CMK (cell line): ENCODE results near the gene ACR.
A peak's percentile ranks its signal among the peaks of the same experiment; 100 is the strongest.

Source experiments
- DNase-seq: peaks from one replicate; pipeline ENCODE4 v3.0.0-alpha.2; 2010; ENCODE audit warnings: low read depth

ACR gene

DNA sequence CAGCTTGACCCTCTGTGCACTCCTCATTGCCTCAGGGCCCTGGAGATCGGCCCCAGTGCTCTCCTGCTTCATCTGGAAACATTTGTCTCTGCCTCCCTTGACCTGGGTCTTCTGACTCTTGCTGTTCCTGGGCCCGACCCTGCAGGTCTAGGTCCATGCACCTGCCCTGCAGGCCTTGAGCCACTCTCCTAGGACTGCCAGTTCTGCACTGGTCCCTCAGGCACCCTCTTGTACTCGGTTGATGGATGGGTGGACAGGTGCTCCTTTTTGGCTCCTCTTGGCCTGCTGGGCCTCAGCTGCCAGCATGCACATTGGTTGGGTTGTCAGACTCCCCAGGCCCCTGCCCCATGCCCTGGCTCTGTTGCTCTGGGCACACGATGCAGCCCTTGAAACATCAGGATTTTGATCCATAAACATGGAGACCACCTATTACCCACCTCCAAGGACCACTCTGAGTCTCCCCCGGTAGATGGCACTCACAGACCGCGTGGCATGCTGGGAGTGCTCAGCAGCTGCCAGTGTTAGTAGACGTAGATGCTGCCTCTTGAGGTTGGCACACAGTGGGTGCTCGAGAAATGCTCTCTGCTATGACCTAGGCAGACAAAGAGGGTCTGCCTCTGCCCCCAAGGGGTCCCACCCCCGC, 20.2 kb upstream of the ACR start:
- DNase-seq, result no peak

DNA sequence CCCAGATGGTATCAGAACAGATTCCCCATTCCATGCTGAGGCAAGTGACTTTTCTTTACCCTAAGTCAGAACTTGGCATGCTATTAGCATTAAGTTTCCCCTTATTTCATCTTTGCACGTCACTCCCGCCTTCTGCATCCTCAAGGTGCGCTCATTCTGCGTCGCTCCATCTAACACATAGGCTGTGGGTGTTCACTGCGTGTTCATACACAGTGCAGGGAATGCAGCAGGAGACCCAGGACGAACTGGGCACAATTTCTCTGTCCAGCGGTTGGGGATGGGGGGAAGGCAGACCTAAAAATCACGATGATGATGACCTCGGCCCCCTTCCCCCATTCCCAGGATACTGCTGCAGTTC, 19.7 kb upstream of the ACR start:
- no peak for DNase-seq

DNA sequence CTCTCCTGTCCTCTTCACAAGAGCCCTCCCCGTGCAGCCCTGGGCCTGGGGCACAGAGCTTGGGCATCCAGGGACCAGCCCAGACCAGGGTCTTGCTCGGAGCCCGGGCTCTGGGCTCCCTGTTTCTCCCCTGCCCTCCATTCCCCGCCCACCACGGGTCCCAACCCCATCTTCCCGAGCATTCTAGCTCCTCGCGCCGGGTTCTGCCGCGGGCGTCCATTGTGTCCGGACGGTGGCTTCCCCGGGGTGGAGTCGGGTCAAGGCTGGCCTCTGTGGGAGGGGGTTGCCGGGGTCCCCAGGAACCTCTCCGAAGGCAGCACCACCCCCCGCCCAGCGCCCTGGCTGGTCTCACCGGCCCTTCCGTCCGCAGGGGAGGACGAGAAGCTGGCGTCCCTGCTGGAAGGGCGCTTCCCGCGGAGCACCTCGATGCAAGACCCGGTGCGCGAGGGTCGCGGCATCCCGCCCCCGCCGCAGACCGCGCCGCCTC, 18.1 kb upstream of the ACR start:
- no peak for DNase-seq

DNA sequence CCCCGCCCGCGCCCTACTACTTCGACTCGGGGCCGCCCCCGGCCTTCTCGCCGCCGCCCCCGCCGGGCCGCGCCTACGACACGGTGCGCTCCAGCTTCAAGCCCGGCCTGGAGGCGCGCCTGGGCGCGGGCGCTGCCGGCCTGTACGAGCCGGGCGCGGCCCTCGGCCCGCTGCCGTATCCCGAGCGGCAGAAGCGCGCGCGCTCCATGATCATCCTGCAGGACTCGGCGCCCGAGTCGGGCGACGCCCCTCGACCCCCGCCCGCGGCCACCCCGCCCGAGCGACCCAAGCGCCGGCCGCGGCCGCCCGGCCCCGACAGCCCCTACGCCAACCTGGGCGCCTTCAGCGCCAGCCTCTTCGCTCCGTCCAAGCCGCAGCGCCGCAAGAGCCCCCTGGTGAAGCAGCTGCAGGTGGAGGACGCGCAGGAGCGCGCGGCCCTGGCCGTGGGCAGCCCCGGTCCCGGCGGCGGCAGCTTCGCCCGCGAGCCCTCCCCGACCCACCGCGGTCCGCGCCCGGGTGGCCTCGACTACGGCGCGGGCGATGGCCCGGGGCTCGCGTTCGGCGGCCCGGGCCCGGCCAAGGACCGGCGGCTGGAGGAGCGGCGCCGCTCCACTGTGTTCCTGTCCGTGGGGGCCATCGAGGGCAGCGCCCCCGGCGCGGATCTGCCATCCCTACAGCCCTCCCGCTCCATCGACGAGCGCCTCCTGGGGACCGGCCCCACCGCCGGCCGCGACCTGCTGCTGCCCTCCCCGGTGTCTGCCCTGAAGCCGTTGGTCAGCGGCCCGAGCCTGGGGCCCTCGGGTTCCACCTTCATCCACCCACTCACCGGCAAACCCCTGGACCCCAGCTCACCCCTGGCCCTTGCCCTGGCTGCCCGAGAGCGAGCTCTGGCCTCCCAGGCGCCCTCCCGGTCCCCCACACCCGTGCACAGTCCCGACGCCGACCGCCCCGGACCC, 17.4 kb upstream of the ACR start:
- DNase-seq, result no peak

DNA sequence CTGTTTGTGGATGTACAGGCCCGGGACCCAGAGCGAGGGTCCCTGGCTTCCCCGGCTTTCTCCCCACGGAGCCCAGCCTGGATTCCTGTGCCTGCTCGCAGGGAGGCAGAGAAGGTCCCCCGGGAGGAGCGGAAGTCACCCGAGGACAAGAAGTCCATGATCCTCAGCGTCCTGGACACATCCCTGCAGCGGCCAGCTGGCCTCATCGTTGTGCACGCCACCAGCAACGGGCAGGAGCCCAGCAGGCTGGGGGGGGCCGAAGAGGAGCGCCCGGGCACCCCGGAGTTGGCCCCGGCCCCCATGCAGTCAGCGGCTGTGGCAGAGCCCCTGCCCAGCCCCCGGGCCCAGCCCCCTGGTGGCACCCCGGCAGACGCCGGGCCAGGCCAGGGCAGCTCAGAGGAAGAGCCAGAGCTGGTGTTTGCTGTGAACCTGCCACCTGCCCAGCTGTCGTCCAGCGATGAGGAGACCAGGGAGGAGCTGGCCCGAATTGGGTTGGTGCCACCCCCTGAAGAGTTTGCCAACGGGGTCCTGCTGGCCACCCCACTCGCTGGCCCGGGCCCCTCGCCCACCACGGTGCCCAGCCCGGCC, 16.7 kb upstream of the ACR start:
- DNase-seq, result no peak

DNA sequence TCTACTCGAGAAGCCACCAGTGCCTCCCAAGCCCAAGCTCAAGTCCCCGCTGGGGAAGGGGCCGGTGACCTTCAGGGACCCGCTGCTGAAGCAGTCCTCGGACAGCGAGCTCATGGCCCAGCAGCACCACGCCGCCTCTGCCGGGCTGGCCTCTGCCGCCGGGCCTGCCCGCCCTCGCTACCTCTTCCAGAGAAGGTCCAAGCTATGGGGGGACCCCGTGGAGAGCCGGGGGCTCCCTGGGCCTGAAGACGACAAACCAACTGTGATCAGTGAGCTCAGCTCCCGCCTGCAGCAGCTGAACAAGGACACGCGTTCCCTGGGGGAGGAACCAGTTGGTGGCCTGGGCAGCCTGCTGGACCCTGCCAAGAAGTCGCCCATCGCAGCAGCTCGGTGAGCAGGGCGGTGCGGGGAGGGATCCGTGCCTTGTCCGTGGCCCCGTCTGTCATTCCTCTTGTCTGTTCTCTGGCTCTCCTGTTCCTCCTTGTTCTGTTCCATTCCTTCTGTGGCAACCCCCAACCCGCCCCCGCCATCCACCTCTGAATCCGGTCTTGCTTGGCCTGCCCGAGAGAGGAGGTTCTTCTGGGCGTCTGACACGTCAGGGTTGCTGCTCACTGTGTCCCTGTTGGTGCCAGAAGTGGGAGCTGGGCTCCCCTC, 15.8 kb upstream of the ACR start:
- DNase-seq, result no peak

DNA sequence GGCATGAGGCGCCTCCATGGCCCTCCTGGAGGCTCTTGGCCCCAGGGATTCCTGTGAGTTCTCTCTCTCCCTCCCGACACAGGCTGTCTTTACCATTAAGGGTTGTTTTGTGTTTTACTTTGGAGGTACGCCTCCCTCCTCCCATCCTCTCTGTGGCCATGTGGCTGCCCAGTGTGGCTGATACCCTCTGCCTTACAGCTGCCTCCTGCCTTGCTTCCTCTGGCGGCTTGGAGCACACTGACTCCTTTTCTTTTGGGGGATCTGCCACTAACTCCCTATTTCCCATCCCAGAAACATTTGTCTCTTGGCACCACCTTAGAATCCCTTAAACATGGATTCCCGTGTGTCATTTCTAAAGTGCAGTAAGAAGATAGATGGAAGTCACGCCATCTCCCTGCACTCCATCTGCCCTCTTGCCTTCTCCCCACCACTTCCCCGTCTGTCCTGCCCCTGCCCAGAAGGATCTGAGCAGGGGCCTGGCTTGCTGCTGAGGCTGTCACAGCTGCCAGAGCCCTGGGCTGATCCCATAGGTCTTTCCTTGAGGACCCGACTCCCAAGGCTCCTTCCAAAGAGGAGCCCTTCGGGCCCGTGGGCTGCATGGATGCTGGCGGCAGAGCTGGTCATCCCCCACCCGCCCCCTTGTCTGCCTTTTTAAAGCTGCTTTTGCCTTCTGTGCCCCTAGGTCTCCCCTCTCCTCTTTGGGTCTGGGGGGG, 15.1 kb upstream of the ACR start:
- no peak for DNase-seq

DNA sequence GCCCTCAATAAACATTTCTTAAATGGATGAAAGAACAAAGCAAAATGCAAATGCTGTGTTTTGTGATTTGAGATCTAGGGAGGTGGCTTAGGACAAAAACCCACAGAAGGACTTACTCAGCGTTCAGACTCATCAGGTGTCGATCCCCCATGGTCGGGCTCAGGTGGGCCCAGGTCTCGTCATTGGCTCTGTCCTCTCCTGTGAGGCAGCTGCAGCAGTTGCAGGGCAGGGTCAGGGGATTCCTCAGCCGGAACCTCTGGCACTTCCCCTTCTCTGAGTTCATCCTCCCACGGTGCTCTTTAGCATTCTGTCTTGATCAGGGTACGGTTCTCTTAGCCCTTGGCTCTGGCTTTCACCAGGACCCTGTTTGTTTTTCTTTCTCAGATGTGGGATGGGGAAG, 14.0 kb upstream of the ACR start:
- DNase-seq, result no peak

DNA sequence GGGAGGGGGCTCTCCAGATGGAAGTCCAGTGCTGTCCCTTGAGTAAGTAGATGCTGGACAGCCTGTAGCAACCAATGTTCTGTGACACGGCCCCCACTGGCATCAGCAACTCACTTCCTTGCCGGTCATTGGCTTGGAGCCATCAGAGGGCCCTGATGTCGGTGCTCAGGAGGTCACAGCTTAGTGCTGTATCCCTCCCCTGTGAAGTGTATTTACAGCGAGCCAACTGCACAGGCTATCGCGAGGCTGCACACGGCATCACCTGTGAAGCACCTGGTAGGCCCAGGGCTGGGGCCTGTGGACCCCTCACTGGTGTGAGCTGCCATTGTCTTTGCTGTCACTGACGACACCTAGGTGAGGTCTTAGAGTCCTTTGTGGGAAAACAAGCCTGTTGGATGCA, 13.4 kb upstream of the ACR start:
- DNase-seq, result no peak

DNA sequence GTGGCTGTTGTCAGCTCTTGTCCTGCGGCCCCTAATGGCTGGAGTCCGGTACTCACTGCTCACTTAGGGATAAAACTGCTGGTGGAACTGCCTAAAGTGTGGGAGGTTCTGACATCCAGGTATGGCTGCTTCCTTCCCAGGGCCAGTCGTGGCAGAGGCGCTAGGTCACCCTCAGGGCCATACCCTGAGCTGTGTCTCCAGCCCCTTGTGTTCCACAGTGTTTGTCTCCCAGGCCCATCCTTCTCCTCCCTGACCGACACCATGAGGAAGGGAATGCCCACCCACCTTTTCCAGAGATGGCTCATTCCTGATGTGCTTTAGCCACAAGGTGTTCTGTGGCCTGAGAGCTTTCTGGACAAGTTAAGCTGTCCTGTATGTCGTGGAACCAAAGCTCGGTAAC, 12.4 kb upstream of the ACR start:
- DNase-seq, result no peak

DNA sequence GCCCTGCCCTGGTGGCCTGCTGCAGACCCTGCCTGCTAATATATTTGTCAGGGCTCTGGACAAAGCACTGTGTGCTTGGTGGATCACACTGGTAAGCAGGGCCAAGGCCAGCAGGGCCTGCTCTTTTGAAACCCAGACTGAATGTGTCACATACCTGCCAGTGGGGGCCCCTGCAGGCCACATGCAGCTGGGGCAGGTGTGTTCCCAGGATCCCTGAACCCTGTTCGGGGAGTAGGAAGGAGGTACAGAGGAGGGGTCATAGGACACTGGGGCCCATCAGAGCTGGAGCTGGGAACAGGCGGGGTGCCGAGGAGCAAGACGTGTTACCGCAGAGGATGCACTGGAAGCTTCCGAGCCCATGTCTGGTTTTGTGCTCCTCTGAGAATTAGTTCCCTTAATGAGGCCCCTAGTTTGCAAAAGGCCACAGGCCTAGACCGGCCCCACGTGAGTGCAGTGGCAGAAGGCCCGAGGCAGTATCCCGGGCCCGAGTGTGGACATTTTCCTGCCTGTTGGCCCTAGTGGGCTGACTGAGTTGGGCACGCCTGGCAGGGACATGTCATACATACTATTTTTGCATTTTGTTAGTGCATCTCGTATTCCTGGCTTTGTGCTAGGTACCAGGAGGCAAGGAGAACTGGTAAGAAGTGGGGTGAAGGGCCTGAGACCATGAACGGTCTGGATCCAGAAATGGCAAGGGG, 11.2 kb upstream of the ACR start:
- DNase-seq, result no peak

DNA sequence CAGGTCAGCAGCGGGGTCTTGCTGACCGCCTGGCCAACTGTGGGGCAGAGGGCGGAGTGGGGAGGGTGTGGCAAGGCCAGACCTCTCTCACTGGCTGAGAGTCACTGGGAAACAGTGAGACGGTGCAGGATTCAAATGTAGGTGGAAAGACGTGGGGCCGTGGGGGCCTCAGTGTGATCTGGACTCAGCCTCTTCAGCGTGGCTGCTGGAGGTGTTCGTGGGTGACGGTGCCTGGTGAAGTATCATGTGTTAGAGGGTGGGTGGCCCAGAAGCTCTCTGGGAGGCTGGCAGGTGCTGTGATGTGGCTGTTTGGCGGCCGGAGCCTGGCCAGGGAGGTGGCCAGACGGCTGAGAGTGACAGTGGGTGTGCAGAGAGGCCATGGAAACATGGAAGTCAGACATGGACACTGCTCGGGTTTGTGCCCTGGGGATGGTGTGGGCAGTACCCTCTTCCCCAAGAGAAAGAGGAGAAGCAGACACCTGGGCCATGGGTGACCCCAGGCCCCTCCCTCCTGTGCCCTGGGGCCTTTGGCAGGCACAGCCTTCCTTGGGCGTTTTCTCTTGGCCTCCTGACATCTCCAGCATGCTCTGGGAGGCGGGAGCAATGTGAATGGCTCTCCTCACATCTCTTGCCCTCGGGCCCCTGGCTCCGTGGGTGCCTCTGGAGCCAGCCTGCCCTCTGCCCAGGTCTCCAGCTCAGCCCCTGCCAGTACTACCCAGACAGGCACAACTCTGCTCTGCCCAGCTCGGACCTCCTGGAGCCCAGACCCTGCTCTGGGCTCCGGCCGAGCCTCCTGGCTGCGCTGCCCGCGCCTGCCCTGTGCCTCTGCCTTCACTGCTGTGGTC, 10.1 kb upstream of the ACR start:
- no peak for DNase-seq

DNA sequence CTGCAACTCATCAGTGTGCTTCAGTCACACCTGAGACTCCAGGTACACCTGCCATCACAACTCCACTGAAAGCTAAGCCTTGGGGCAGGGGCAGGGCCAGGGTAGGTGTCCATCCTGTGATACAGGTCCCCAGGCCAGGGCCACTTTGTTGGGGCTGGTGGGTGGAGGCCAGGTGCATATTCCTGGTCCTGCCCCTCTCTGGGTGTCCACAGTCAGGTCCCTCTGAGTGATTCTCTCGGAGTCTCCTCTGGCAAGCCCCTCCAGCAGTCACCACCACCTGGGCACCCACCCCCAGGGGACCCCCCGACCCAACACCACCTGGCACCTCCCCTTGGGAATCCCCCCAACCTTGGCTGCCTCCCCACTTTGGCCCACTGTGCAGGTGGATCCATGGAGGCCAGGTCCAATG, 9.5 kb upstream of the ACR start:
- DNase-seq, result no peak

DNA sequence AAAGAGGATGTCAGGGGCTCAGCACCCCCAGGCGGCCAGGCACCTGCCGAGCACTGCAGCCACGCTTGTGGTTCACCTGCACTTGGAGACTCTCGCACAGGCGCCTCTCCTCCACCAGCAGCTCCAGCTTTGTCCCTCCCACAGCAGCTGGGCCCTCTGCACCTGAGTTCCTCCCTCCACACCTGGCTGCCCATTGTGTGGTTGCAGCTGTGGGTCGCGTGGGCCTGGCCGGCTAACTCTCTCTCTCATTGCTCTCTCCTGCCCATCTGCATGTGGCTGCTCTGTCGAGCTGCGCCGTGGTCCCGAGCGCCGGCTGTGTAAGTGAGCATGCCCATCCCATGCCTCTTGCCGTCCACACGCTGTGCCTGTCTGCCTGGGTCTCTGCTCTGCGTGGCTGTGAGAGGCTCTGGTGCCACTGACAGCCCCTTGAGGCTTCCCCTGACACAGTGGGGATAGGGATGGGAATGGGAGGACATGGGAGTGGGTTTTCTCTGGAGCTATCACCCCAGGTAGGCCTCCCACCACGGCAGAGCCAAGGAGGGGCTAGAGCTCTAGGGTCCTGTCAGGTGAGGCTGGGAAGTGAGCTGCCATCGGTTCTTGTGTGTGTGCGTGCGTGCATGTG, 8.5 kb upstream of the ACR start:
- no peak for DNase-seq

DNA sequence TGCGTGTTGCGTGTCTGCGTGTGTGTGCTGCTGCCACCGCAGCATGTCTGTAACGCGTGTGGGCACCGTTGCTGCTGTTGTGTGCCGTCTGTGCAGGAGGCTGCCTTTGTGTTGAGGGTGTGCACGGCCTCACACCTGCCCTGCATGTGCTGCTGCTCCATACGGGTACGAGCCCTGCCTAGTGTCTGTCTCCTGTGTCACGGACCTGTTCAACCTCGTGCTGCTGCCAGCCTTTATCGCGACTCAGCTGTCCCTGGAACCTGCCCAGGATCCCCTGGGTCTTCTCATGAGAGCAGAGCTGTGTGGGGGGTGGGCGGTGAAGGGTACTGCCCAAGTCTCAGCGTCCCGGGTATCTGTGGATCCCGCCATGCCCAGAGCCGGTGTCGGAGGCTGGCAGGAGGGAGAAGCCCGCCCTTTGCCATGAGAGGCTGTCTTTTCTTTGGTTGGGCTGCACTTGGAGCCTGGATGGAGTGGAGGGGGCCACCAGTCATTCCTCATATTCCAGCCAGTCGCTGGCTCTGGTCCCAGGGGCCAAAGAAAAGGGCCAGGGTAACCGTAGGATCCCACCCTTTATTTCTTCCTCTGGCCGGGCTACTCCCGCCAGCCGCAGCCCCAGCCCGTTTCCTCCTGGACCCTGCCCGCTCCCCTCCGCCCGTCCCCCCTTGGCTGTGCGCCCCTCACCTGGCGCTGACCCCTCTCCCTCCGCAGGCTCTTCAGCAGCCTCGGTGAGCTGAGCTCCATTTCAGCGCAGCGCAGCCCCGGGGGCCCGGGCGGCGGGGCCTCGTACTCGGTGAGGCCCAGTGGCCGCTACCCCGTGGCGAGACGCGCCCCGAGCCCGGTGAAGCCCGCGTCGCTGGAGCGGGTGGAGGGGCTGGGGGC, 7.8 kb upstream of the ACR start:
- no peak for DNase-seq

DNA sequence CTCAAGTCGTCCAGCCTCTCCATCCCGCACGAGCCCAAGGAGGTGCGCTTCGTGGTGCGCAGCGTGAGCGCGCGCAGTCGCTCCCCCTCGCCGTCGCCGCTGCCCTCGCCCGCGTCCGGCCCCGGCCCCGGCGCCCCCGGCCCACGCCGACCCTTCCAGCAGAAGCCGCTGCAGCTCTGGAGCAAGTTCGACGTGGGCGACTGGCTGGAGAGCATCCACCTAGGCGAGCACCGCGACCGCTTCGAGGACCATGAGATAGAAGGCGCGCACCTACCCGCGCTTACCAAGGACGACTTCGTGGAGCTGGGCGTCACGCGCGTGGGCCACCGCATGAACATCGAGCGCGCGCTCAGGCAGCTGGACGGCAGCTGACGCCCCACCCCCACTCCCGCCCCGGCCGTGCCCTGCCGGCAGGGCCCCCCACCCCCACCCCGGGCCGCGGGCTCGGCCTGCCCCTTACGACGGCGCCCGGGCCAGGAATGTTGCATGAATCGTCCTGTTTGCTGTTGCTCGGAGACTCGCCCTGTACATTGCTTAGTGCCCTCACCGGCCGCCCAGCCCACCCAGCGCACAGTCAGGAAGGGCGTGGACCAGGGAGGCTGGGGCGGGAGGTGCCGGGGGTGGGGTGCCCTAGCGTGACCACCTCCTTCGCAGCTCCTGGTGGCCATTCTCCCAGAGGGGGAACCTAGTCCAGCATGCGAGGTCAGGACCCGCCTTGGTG, 6.9 kb upstream of the ACR start:
- no peak for DNase-seq

DNA sequence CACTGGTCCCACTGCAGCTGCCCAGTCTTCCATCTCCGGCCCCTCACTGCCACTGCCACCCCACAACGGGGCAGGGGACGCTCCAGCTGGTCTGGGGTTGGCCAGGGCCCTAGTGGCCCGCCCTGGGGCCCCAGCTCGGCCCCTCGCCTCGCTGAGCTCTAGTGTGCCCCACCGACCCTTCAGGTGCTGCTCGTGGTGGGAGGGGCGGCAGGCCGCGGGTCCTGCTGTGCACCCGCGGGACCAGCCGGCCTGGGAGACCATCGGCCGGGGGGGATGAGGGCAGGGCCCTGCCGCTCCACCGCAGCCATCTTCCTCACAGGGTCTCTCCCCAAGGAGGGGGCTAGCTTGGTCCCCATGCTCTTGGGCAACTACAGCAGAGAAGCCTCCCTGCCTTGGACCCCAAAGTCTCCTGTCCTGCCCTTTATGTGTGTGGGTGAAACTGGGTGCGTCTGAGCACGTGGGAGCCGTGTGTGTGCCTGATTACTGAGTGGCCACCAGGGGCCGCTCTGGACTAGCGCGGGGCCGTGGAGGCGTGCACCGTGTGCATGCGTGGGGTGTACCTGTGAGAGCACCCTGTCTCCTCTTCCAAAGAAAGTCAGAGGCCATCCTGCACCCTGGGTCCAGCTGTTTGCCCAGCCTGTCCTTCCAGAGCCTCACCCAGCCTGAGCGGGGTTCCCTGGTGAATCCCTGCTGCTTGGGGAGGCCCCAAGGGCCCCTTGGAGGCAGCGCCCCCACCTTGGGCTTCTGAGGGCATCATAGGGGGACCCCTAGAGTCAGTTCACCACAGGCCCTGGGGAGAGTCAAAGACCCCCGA, 6.0 kb upstream of the ACR start:
- peak; percentile 26 for DNase-seq
